ENCODE data around the gene WDFY2.

WDFY2 gene

GRCh38 chr13:51738226-51738905, 154.1 kb downstream of the WDFY2 start:
- POLR2A ChIA-PET: no interaction called here
- CTCF ChIA-PET: no interaction called here
- no peak for TF ChIP-seq ELF4 (IDR thresholded peaks at IDR 0.05)
- TF ChIP-seq SP1 (IDR thresholded peaks at IDR 0.05): no peak
- TF ChIP-seq HDGF (IDR thresholded peaks at IDR 0.05; ENCODE audit: borderline replicate concordance): no peak
- no peak for TF ChIP-seq SUZ12 (IDR thresholded peaks at IDR 0.05)
- no peak for DNase-seq (ENCODE audit: extremely low spot score)

GRCh38 chr13:51739027-51739764, 154.9 kb downstream of the WDFY2 start:
- CTCF ChIA-PET: no interaction called here

GRCh38 chr13:51740698-51741097, 156.4 kb downstream of the WDFY2 start:
- POLR2A ChIA-PET: no interaction called here
- DNase-seq (ENCODE audit: extremely low spot score): no peak
- CTCF ChIA-PET: no interaction called here
- TF ChIP-seq PKNOX1 (IDR thresholded peaks at IDR 0.05): no peak
- no peak for TF ChIP-seq ZNF384 (IDR thresholded peaks at IDR 0.05)
- no peak for TF ChIP-seq BHLHE40 (IDR thresholded peaks at IDR 0.05; ENCODE audit: borderline replicate concordance)
- no peak for TF ChIP-seq TARDBP (IDR thresholded peaks at IDR 0.05)
- no peak for TF ChIP-seq NFRKB (IDR thresholded peaks at IDR 0.05)
- no peak for TF ChIP-seq SUZ12 (IDR thresholded peaks at IDR 0.05)
- TF ChIP-seq ARNT (IDR thresholded peaks at IDR 0.05): no peak
- TF ChIP-seq ELF4 (IDR thresholded peaks at IDR 0.05): no peak
- no peak for TF ChIP-seq CTBP1 (IDR thresholded peaks at IDR 0.05; ENCODE audit: borderline replicate concordance)

More at GRCh38 chr13:51739027-51739764, 154.9 kb downstream of the WDFY2 start:
- no peak for DNase-seq (ENCODE audit: extremely low spot score)
- no peak for TF ChIP-seq FOXK2 (IDR thresholded peaks at IDR 0.05)
- no peak for TF ChIP-seq SP1 (IDR thresholded peaks at IDR 0.05)
- no peak for TF ChIP-seq L3MBTL2 (conservative IDR thresholded peaks at IDR 0.05)
- TF ChIP-seq SUZ12 (IDR thresholded peaks at IDR 0.05): no peak
- TF ChIP-seq LEF1 (IDR thresholded peaks at IDR 0.05; ENCODE audit: borderline replicate concordance): no peak
- TF ChIP-seq FOXM1 (IDR thresholded peaks at IDR 0.05; ENCODE audit: borderline replicate concordance): no peak
- no peak for TF ChIP-seq BHLHE40 (IDR thresholded peaks at IDR 0.05; ENCODE audit: borderline replicate concordance)
- TF ChIP-seq CTBP1 (IDR thresholded peaks at IDR 0.05; ENCODE audit: borderline replicate concordance): no peak
- no peak for TF ChIP-seq HDGF (IDR thresholded peaks at IDR 0.05; ENCODE audit: borderline replicate concordance)
- no peak for TF ChIP-seq ELF4 (IDR thresholded peaks at IDR 0.05)
- TF ChIP-seq ZNF384 (IDR thresholded peaks at IDR 0.05): no peak
- no peak for TF ChIP-seq TARDBP (IDR thresholded peaks at IDR 0.05)
- no peak for TF ChIP-seq FOXA1 (IDR thresholded peaks at IDR 0.05)
- no peak for TF ChIP-seq PKNOX1 (IDR thresholded peaks at IDR 0.05)
- TF ChIP-seq ARNT (IDR thresholded peaks at IDR 0.05): no peak
- TF ChIP-seq NFRKB (IDR thresholded peaks at IDR 0.05): no peak
- POLR2A ChIA-PET: no interaction called here

GRCh38 chr13:51742031-51742430, 157.8 kb downstream of the WDFY2 start:
- POLR2A ChIA-PET: no interaction called here
- CTCF ChIA-PET: no interaction called here
- TF ChIP-seq SP1 (IDR thresholded peaks at IDR 0.05) (no peak), PKNOX1 (IDR thresholded peaks at IDR 0.05) (0 out of 2 replicates have a peak, but pooled peaks have one; percentile 15), ZNF384 (IDR thresholded peaks at IDR 0.05) (no peak)
- no peak for DNase-seq (ENCODE audit: extremely low spot score)

GRCh38 chr13:51742611-51743010, 158.3 kb downstream of the WDFY2 start:
- no peak for DNase-seq (ENCODE audit: extremely low spot score)
- ChIA-PET CTCF (no interaction called here), POLR2A (no interaction called here)
- TF ChIP-seq SUZ12 (IDR thresholded peaks at IDR 0.05): no peak
- TF ChIP-seq ARNT (IDR thresholded peaks at IDR 0.05): no peak

- DNase-seq (ENCODE audit: extremely low spot score): no peak
- CTCF ChIA-PET: no interaction called here
- POLR2A ChIA-PET: no interaction called here
- TF ChIP-seq L3MBTL2 (conservative IDR thresholded peaks at IDR 0.05) (no peak), ZNF384 (IDR thresholded peaks at IDR 0.05) (no peak), TARDBP (IDR thresholded peaks at IDR 0.05) (no peak), CTBP1 (IDR thresholded peaks at IDR 0.05; ENCODE audit: borderline replicate concordance) (no peak), FOXA1 (IDR thresholded peaks at IDR 0.05) (no peak), PKNOX1 (IDR thresholded peaks at IDR 0.05) (no peak), SUZ12 (IDR thresholded peaks at IDR 0.05) (no peak), ELF4 (IDR thresholded peaks at IDR 0.05) (no peak), ARNT (IDR thresholded peaks at IDR 0.05) (no peak), FOXM1 (IDR thresholded peaks at IDR 0.05; ENCODE audit: borderline replicate concordance) (no peak), LEF1 (IDR thresholded peaks at IDR 0.05; ENCODE audit: borderline replicate concordance) (no peak), NFRKB (IDR thresholded peaks at IDR 0.05) (no peak), BHLHE40 (IDR thresholded peaks at IDR 0.05; ENCODE audit: borderline replicate concordance) (no peak), SP1 (IDR thresholded peaks at IDR 0.05) (no peak), HDGF (IDR thresholded peaks at IDR 0.05; ENCODE audit: borderline replicate concordance) (no peak)
Observed at GRCh38 chr13:51745243-51745642, 161.0 kb downstream of the WDFY2 start.
